HG03439 (cell line): ENCODE data around the gene HPCAL1.

Experiments
- ATAC-seq: cut with Tn5 transposase; IDR thresholded peaks from one replicate; pipeline ENCODE4 v1.9.1; 2021; ENCODE audit warnings: mild to moderate bottlenecking, moderate library complexity; ENCODE audit not compliant: unreplicated experiment

The HPCAL1 gene

DNA sequence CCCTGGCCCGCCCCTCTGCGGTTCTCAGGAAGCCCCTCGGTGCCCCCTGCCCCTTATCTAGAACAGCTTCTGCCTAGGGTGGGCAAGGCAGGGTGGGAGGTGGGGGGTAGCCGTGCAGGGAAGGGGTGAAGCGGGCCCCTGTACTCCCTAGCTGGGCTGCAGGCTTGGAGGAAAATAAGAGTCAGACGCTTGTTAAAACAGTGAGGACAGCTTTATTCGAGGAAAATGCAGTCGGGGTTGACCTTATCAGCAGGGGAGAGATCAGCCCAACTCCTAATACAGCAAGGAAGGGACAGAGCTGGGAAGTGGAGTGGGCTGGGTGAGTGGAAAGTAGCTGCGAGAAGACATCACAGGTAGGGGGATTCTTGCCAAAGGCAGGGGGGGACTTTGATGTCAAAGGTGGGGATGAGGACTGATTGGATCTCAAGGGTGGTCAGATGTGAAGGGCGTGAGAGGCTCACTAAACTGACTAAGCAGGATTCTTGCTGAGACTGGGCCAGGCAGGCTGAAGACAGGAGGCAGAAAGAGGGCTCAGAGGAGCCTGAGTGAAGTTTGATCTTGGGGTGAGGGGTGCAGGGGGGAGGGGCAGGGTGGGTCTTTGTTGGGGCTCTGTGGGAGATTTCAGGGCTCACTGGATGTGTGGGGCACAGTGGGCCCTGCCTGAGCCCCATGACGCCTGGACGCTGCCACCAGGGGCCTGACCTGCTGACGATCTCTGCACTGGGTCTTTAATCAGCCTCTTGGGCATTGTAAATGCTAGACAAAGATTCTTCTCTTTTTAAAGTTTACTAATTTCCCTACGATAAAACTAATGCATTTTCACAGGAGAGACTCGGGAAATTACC lies 29.9 kb downstream of the HPCAL1 start:
- ATAC-seq = no peak

GRCh38 chr2:10333247-10333613 lies 30.5 kb downstream of the HPCAL1 start:
- ATAC-seq = no peak

DNA sequence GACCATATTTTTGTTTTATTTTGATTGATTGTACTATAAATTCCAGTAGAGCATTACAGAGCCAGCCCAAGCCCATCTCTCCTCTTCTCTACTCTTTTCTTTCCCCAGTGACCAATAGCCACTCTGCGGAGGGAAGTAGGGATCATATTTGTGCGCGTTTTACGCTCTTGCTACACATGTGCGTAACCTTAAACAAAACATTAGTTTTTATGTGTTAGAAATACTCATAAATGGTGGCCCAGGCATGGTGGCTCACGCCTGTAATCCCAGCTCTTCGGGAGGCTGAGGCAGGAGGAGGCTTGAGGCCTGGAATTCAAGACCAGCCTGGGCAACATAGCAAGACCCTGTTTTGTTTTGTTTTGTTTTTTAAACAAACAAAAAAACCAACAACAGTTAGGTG lies 31.3 kb downstream of the HPCAL1 start:
- ATAC-seq = no peak

GRCh38 chr2:10335046-10335840 lies 32.5 kb downstream of the HPCAL1 start:
- ATAC-seq = no peak

DNA sequence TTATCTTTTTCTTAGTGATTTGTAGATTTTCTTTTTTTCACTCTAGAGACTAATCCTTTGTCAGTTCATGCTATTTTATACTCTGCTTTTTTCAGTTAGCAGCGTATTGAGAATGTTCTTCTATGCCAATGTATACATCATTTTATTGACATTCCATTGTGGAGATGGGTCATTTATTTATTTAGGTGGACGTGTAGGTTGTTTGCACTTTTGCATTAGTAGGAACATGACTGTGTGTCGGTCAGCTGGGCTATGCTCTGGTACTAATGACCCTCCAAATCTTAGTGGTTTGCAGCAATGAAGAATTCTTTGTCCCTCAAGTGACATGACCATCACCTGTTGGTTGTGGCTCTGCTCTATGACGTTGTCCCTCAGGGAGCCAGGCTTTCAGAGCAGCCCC lies 33.6 kb downstream of the HPCAL1 start:
- ATAC-seq = no peak

GRCh38 chr2:10337449-10338269 lies 35.0 kb downstream of the HPCAL1 start:
- no peak for ATAC-seq

DNA sequence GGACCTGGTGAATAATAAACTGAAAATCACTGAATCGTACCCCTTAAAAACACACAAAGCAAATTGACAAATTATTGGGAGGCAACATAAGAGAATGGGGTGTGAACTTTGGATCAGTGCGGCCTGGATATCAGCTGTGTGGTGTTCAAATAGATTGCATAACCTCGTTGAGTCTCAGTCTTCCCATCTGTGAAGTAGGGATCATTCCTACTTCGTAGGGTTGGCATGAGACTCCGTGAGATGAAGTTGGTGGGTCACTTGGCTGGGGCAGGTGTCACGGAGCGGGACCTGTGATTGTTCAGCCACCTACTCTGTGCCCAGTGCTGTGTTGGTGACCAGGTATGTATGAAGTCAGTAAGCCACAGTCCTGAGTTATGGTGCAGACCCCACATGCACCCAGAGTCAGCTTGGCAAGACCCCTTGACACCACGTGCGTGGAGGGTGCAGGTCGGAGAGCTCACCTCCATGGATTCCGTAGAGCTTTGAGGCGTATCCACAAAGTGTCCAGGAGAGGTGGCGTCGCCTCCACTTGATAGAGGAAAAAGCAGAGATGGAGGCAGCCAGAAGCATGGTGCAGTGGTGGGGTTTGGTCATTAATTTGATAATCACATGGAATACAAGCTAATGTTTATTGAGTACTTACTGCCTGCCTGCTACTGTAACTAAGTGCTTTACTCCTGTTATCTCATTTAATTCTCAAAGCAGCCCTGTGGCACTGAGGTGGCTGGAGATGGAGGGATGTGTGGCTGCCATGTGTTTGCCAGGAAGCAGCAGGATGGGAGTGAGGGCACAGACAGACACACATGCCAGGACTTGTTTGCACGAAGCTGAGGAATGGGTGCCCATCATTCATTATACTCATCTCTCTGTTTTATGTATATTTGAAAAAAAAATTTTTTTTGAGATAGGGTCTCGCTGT lies 35.8 kb downstream of the HPCAL1 start:
- no peak for ATAC-seq

DNA sequence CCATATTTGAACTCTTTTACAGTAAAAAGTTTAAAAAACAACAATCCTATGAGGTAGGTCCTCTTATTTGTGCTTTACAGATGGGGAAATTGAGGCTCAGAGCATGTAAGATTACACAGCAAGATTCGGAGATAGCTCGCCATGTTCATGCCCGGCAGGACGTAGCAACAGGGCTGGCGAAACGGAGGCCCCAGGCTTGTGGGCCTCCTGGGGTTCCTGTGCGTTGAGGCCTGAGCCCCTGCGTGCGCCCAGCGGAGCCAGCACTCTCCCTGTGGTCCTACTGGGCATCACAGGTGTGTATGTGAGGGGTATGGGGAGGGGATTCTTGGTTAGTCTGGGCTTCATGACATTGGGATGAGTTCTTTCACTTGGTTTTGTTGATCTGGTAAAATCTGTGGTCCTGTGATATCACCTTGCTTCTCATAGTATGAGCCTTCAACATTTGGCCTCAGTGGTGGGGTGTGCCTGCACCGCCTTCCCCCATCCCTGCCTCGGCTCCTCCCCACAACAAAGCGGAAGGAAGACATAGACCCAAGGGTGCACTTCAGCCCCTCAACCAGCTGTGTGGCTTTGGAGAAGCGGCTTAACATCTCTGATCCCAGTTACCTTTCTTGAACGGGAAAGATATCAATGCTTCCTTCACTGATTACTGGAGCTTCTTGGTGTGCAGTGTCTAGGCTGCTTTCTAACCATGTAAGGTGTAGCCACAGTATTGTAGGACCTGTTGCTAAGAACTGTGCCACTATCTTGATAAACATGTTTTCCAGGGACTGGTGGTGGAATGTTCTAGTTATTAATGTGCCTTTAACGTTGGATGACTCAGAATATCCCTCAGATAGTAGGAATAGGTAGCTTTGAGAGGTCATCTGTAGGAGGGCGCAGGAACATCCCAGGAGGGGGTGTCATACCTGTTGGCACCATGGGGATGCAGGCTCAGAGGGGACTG lies 37.2 kb downstream of the HPCAL1 start:
- no peak for ATAC-seq

DNA sequence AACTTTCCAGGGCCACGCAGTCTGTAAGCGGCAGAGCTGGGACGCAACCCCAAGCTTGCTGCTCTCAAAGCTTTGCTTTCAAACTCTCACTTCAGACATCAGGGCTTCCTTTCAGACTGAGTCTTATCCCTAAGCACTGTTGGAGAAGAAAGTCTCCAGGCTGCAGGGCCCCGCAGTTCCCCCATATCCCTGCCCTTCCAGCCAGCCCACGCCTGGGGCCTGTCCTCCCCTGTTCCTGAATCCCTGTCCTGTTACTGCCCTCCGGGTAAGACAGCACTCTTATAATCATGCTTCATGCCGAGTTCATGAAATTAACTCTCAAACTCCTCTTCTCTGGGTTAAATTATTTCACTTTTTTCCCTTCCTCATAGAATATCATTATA lies 37.9 kb downstream of the HPCAL1 start:
- ATAC-seq = no peak

DNA sequence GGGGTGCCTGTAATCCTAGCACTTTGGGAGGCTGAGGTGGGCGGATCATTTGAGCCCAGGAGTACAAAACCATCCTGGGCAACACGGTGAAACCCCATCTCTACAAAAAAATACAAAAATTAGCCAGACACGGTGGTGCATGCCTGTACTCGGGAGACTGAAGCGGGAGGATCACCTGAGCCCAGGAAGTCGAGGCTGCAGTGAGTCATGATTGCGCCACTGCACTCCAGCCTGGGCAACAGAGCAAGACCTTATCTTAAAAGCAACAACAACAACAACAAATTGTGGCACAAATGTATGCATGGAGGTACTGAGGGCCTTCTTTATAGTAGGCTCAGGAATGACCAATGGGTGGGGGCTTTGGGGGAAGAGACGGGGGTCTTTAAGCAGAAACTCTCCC lies 38.5 kb downstream of the HPCAL1 start:
- ATAC-seq = no peak

GRCh38 chr2:10342245-10342951 lies 39.7 kb downstream of the HPCAL1 start:
- no peak for ATAC-seq

DNA sequence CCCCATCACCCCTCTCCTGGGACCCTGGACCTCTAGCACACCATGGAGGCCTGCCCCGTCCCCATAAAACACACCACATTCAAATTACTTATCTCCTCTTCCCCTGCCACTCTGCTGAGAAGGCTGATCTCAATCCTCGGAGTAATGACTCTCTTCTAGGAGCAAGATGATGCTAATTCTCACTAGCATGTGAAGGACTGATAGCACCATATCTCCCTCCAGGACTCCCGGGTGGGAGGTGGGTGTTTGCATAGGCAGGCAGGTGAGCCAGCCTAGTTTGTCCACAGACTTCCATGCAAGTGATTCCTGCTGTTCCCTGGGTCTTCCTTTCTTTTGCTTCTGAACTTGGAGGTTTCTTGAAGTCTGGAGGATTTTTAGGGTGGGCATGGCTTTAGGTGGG lies 40.5 kb downstream of the HPCAL1 start:
- no peak for ATAC-seq

- ATAC-seq = no peak
These were observed 41.0 kb downstream of the HPCAL1 start for GRCh38 chr2:10343658-10344057.

- no peak for ATAC-seq
These were observed 41.7 kb downstream of the HPCAL1 start for GRCh38 chr2:10344105-10345066.

DNA sequence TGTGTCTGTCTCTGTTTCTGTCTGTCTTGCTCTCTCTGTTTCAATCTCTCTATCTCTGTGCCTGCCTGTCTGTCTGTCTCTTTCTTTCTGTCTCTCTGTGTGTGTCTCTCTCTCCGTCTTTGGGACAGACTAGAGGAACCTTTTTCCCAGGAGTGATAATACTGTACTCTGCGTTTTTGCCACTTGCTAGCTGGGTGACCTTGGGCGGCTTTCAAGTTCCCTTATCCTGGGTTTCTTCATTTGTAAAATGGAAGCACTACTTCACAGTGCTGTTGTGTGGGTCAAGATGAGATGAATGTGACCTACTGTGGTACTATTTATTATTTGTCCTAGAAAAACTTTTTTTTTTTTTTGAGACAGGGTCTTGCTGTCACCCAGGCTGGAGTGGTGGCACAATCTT lies 42.4 kb downstream of the HPCAL1 start:
- ATAC-seq = no peak

- no peak for ATAC-seq
These were observed 43.1 kb downstream of the HPCAL1 start for GRCh38 chr2:10345813-10346212.

GRCh38 chr2:10346929-10347561 lies 44.3 kb downstream of the HPCAL1 start:
- ATAC-seq = no peak
